H54 (cell line): ENCODE results near the gene SNCG.
"Not testable (repeated sequence)": the region's sequence is repeated elsewhere in the genome, so short reads cannot be mapped to it uniquely, and the experiment has no call there.

ENCODE experiments used
- DNase-seq: peaks from one replicate; pipeline ENCODE4 v3.0.0; 2011; ENCODE audit warnings: low spot score, mixed read lengths; ENCODE audit not compliant: insufficient read length
- FAIRE-seq: peaks from 3 replicates; lab custom pipeline; 2011; peaks lifted over from hg19 to GRCh38; lab: Jason Lieb, UNC
- POLR2A ChIP-seq: IDR thresholded peaks from 2 replicates; pipeline ENCODE4 v1.6.1; 2011; ENCODE audit warnings: low read depth, mild to moderate bottlenecking, low read length

The SNCG gene

DNA sequence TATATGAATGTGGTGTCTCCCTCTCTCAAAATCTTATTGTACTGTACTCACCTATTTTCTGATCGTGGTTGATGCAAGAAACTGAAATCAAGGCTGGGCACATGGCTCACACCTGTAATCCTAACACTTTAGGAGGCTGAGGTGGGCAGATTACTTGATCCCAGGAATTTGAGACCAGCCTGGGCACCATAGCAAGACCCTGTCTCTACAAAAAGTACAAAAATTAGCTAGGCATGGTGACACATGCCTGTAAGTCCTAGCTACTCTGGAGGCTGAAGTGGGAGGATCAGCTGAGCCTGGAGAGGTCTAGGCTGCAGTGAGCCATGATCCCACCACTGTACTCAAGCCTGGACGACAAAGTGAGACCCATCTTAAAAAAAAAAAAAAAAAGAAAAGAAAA lies 17.0 kb upstream of the SNCG start:
- DNase-seq (no peak), FAIRE-seq (no peak)
- TF ChIP-seq POLR2A = no peak

DNA sequence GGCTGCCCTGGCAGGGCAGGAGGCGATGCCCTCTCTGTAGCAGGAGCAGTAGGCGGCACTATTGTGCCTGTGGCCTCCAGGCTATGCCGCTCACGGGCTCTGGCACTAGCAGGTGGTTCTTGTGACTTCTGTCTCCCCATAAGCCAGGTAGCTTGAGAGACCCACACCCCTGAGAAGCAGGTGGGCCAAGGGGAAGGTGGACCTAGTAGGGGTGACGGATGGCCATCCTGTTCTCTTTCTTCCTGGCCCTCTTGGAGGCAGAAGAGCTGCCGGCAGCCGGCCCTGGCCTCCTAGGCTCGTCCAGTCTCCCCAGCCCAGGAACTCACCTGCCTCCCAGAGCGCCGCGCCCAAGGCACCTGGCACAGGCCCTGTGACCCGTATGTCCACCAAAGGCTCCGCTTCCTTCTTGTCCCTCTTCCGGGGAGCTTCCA lies 16.4 kb upstream of the SNCG start:
- FAIRE-seq (no peak), DNase-seq (no peak)
- TF ChIP-seq POLR2A = no peak

DNA sequence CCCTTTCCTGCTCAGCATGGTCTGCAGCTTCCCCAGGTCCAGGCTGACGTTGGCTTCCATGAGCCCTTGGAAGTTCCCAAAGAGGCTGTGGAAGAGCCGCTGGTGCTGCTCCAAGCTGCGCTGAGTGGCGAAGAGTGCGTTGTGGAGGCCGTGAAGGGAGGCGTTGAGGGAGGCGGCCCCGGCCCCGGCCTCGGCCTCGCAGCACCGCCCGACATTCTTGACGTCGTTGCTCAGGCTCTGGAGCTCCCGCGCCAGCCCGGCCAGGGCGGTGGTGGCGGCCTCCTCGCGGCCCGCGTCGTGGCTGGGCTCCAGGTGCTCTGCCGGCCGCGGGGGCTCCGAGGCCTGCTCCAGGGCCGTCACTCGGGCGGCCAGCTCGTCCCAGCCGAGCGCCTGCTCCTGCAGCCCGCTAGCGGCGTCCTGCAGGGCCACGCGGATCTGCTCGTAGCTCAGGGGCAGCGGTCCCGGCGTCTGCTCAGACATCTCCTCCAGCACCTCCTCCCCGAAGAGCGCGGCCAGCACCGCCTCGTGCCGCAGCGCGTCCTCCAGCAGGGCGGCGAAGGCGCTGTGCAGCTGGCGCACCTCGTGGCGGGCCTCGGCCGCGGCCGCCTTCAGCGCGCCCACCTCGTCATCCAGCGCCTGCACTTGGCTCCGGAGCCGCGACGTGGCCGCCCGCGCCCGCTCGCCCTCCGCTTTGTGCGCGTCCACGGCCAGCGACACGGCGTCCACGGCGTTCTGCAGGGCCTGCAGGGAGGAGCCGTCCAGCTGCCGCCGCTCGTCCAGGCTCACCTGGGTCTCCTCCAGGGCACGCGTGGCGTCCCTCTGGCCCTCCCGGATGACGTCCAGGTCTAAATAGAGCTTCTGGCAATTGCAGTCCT lies 15.7 kb upstream of the SNCG start:
- FAIRE-seq = no peak
- no peak for TF ChIP-seq POLR2A

DNA sequence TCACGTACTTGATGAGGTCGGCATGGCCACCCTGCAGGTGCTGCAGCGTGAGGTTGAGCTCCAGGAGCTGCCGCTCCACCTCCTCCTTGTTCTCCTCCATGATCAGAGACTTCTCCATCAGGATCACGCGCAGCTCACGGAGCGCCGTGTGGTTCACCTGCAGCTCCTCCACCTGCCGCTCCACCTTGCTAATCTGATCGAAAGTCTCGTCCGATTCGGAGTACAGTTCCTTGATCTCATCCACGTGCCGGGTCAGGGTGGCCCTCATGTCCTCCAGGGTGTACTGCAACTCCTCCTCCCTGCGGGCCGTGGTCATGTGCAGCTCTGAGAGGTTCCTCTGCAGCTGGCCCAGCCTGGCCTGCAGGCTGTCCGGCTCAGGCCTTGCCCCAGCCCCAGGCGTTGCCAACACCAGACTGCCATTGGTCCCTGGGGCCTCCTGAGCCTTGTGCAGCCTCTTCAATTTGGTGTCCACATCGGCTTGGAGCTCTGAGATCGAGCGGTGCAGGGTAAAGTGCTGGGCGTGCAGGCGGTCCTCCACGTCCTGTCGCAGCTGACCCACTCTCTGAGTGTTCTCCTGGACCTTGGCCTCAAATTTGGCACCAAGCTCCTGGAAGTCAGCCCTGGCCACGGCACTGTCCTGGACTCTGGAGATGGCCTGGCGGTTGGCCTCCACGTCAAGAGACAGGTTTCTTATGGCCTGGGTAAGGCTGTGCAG lies 14.9 kb upstream of the SNCG start:
- no peak for TF ChIP-seq POLR2A
- no peak for FAIRE-seq
- no peak for DNase-seq

More for the DNA sequence above, 15.7 kb upstream of the SNCG start:
- no peak for DNase-seq

DNA sequence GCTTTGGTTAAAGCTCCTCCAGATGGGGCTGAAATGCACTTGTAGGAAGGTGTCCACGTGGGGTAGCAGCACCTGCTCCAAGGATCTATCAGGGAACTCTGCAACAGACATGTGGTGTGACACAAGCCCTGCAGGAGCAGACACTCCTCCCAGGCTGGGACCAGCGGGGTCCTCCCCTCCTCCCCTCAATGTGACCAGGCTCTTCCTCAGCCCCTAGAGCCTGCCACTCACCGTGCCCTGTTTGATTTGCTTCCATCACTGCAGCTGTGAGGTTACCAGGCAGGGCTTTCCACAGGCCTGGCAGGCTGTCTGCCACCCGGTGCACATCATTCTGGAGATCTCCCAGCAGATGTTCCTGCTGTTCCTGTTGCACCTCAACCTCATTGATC lies 14.4 kb upstream of the SNCG start:
- no peak for DNase-seq

DNA sequence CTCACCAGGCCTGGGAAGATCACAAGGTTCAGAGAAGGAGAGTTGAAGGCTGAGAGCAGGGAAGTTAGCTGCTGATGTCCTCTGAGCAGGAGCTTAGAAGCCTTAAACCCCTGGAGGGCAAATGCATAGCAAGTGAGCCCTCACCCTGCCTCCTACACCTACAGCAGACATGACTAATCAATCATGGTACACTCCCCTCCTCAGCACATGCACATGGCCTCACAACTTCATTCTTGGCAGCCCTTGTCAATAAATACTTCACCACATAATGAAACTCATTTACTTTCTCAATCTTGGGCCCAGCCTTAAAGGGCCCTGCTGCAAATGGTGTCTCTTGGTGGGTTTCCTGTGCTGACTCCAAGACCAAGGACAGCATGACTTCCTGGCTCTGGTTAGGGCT lies 13.9 kb upstream of the SNCG start:
- no peak for TF ChIP-seq POLR2A
- FAIRE-seq (no peak), DNase-seq (no peak)

More for the DNA sequence above, 14.4 kb upstream of the SNCG start:
- FAIRE-seq = no peak
- TF ChIP-seq POLR2A = no peak

DNA sequence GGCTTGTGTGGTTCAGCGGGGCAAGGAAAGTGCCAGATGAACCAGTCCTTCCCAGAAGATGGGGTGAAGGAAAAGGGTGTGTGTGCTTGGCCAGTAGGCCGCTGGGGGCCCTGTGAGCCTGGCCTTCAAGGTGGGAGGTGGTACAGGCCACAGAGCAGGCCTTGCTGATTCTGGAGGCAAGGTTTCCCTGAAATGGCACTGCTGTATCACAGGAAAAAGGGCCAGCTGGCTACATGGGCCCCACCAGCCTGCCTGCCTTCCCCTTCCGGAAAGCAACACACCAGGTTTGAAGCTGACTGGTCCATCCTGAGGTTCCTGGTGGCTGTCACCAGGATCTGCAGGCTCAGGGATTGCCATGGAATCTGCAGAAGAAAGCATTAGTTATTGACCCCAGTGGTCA lies 13.5 kb upstream of the SNCG start:
- TF ChIP-seq POLR2A = no peak
- no peak for DNase-seq
- no peak for FAIRE-seq

DNA sequence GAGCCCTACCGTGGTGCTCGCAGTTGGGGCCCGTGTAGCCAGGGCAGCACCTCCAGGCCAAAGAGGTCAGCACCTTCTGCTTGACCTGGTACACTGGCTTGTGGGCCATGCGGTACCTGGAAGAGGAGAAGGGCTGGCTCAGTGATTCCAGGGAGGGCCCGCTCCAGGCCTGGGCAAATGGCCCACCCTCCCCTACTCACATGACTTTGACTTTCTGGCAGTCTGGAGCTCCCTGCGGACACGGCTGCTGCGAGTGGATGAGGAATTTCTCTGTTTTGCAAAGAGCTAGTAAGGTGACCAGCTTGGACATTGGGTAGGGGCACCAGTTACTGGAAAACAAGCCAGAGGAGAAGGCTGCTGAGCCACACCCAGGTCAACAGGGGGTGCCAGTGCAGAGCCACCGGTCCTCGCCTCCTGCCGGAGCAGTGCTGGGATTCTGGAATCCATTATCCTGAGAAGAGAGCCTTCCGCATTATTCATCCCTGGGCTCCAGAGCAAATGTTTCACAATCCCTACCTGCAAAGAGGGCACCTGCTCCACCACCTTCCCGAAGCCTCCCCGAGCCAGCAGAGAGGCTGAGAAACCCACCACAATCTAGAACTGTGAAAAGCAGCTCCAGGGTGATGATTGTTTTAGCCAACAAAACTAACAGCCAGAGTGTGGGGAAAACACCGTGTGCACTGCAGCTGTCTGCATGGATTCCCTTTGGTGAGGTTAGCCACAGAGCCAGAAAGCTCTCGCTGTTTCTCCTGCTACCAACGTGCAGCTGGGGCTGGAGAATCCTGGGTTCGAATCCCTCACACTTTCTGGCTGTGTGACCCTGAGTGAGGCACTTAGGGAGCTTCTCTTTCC lies 12.8 kb upstream of the SNCG start:
- no peak for TF ChIP-seq POLR2A
- DNase-seq (no peak), FAIRE-seq (no peak)

DNA sequence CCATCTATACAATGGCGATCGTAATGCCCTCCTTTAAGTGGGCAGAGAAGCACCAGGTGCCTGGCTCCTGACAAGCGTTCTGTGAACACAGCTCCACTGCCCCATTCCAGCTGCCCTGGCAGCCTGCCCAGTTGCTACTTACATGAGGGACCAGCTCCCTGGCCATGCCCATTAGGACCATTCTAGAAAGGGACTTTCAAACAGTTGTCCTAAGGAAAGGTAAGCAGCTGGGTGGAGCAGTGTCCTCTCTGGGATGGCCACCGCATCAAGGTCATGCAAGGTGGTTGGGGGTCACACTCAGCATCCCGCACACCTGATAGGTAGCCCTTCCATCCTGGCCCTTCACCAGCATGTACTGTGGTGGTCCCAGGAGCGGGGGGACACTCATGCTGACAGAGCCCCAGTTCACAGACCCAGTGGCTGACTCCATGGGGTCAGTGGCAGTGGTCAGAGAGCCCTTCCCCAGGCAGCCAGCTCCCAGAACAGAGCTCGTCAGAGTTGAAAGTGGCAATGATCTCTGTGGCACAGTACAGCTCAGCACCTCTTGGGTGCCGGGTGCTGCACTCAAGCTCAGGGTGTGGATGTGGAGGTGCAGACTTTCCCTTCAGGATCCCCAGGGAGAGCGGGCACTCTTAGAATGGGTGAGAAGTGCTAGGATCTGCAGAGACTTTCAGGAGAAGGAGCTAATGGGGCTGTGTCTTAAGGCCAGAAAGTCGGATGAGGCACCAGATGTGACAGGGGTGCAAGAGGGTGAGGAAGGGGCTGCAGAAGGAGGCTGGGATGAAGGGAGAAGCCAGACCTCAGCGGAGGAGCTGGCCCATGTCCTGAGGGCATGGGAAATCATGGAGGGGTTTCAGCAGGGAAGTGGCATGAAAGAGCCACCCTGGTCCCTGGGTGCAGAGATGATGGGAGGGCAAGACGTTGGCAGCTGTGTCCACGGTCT lies 11.9 kb upstream of the SNCG start:
- no peak for TF ChIP-seq POLR2A
- FAIRE-seq = no peak
- no peak for DNase-seq

DNA sequence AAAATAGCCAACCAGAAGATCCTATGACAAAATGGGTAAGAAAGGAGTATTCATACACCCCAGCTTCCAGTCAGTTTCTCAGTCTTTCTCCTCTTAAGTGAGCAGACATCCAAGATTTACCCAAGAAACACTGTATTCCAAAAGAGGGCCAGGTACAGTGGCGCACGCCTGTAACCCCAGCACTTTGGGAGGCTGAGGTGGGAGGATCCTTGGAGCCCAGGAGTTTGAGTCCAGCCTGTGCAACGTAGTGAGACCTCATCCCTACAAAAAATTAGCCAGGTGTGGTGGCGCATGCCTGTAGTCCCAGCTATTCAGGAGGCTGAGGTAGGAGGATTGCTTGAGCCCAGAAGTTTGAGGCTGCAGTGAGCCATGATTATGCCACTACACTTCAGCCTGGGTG lies 10.6 kb upstream of the SNCG start:
- not testable (repeated sequence) for FAIRE-seq

DNA sequence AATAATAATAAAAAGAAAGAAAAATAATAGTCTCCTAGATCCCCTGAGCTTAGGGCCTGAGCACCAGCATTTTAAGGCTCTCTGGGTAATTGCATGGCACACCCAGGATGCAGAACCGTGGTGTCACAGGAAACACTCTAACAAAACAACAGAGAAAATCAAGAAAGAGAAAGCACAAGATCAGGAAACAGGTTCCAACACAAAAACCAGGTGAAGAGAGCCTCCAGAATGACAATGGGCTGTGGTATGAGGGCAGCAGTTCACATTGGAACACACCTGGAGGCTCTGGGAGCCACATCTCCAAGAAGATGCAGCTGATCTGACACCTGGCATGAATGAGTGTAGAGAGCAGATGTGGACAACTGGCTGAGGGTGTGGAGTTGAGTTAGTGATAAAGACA lies 8.1 kb upstream of the SNCG start:
- DNase-seq (no peak), FAIRE-seq (no peak)
- TF ChIP-seq POLR2A = no peak

More for the DNA sequence above, 10.6 kb upstream of the SNCG start:
- not testable (repeated sequence) for DNase-seq

DNA sequence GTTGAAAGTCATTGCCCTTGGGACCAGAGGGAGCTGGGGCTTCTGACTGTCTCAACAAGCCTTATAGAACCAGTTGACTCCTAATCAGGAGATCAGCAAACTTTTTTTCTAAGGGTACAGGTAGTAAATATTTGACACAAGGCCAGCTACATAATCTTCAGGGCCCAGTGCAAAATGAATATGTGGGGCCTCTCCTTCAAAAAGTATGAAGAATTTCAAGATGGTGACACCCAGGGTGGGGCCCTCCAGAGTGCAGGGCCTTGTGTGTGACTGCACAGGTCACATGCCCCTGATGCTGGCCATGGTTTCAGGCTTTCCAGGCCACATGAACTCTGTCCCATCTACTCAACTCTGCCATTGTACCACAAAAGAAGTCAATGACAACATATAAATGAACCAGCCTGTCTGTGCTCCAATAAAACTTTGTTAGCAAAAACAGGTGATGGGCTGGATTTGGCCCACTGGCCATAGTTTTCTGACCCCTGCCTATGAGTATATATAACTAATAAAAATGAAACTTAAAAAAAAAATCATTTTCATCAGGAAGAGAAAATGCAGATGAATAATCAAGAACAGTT lies 7.1 kb upstream of the SNCG start:
- no peak for DNase-seq
- no peak for FAIRE-seq
- no peak for TF ChIP-seq POLR2A
